Stimulated activated CD4-positive, alpha-beta T cell treated with anti-CD3 and anti-CD28 coated beads, Interleukin-12 subunit alpha, Interleukin-12 subunit beta, amount 100 ng/mL, for 4 hours (primary cell): ENCODE measurements around the gene CNPY1.

Source experiments
- DNase-seq: peaks from one replicate; pipeline ENCODE4 v3.0.0-alpha.2; 2020

The CNPY1 gene

DNA sequence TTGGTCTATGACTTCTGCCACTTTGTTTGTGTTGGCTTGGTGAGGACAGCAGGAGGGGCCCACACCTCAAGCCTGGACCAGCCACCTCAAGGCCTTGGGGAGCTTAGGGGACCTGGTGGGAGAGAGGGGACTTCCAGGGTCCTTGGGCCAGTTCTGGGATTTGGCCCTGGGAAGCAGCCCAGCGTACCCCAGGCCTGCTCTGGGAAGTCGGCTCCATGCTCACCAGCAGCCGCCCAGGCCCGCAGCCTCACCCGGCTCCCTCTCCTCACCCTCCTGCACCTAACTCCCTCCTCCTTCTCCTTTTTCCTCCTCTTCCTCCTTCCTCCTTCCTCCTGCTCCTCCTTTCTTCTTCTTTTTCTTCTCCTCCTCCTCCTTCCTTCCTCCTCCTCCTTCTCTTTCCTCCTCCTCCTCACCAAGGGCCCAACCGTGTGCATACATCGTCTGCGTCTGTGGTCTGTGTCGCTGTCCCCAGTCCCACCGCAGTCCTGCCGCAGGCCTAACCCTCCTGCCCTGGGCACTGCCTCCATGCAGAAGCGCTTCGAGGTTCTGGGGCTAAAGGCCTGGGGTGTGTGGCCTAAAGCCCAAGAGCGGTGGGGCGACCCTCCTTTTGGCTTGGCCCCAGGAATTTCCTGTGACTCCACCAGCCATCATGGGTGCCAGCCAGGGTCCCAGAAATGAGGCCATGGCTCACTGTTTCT, 83.1 kb downstream of the CNPY1 start:
- DNase-seq = no peak

DNA sequence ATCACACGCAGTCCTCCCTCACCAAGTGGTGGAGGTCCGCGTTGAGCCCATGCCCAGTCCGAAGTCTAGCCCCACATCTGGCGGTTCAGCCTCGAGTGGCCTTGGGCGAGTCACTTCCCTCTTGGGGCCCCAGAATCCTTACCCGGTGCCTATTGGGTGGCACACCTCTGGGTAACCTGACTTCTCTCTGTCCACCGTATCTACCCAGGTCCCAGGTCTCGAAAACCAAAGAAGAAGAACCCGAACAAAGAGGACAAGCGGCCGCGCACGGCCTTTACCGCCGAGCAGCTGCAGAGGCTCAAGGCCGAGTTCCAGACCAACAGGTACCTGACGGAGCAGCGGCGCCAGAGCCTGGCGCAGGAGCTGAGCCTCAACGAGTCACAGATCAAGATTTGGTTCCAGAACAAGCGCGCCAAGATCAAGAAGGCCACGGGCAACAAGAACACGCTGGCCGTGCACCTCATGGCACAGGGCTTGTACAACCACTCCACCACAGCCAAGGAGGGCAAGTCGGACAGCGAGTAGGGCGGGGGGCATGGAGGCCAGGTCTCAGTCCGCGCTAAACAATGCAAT, 84.1 kb downstream of the CNPY1 start:
- DNase-seq = no peak

DNA sequence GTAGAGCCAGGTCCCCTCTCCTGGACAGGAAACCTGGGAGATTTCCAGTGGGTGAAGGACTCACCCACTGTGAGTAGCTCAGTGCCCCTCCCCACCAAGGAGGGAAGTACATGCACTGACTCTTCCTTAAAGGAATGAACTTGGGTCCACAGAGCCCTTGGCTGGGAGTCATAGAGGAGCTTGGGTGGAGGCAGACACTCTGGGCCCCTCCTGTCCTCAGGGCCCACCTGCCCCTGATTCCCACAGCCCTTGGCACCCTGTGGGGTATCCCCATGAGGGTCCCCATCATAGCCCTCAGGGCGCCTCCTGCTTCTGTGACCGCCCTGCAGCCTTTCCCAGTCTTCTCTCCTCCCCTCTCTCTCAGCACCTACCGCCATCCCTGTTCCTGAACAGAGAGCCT, 84.7 kb downstream of the CNPY1 start:
- no peak for DNase-seq

DNA sequence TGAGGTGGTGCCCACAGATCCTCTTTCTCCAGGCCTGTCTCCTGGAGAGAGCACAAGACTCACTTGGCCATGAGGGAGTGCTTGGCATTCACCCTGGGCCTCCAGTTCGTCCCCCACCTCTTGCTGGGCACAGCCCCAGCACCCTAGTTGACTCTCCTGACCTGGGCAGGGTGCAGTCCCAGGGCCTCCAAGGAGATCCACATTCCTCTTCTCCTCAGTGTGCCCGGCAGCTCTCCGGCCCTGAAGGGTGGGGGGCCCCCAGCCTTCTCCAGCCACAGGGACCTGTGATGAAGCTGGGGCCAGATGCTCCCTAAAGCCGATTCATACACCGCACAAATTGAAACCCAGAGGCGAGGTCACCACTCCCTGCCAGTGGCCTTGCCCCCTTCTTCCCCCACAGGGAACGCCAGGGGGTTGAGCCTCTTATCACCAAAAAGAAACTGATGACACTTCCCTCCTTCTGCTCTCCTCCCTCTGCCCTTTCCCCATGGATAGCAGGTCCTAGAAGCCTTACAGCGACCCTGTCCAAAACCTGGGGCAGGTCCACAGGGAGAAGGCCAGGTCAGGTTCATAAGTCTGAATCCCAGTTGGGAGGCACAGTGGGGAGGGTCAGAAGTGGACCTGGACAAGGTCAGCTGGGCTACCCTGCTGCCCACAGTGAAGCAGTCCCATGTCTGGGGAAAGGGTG, 85.3 kb downstream of the CNPY1 start:
- DNase-seq = no peak

DNA sequence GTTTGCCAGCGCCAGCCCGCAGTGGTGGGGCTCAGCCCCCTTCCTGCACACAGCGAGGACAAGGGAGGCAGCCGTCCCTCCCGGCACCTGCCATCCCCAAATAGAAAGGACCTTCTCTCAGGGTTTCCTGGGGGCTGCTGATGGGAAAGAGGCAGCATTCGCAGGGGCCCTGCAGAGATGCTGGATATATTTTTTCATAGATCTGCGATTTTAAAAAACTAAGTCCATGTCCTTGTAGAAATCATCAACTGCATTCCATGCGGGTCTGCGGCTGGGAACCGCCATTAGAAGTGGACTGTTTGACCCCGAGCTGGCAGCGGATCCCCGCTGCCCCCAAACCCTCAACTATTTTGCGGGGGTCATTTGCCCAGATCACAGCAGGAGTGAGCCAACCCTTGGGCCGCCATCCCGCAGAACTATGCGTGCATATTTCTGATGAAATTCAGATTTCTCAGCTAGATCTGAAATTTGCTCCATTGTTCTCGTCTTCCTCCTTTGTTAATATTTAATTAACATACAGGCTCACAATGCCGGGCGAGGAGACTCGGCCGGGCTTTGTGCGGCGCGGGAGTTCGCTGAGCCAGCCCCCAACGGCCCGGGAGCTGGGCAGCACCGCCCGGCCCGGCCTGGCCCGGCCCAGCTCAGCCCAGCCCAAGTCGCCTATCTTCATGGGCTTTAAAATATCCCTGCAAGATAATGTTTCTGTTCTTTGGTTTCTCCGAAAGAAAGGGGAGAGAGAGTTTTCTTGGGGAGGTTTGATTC, 86.5 kb downstream of the CNPY1 start:
- DNase-seq = no peak

DNA sequence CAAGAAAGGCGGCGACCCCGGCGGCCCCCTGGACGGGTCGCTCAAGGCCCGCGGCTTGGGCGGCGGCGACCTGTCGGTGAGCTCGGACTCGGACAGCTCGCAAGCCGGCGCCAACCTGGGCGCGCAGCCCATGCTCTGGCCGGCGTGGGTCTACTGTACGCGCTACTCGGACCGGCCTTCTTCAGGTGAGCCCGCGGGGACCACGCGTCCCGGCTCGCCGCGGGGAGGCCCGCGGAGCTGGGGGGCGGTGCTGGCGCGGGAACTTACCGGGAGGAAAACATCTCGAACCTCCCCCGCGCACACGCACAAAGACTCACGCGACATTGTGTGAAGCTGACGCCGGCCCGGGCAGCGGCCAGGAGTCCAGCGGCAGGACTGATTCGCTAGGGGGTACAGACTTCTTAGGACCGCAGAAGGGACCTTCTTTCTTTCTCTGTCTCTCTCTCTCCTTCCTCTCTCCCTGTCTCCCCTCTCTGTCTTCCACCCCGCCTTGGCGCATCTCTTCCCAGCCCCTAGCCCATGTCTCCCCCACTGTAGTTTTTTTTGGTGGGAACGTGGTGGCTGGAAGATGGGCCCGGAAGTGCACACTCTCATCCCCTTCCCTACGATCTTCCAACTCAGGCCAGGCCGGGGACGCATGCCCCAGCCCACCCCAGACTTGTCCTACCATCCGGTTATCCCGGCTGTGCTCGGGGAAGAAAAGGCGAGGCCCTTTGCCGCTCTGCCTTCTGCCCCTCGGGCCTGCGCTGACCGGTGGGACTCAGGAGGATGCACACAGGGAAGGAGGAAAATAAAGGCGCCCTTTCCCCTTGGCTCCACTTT, 87.3 kb downstream of the CNPY1 start:
- no peak for DNase-seq

DNA sequence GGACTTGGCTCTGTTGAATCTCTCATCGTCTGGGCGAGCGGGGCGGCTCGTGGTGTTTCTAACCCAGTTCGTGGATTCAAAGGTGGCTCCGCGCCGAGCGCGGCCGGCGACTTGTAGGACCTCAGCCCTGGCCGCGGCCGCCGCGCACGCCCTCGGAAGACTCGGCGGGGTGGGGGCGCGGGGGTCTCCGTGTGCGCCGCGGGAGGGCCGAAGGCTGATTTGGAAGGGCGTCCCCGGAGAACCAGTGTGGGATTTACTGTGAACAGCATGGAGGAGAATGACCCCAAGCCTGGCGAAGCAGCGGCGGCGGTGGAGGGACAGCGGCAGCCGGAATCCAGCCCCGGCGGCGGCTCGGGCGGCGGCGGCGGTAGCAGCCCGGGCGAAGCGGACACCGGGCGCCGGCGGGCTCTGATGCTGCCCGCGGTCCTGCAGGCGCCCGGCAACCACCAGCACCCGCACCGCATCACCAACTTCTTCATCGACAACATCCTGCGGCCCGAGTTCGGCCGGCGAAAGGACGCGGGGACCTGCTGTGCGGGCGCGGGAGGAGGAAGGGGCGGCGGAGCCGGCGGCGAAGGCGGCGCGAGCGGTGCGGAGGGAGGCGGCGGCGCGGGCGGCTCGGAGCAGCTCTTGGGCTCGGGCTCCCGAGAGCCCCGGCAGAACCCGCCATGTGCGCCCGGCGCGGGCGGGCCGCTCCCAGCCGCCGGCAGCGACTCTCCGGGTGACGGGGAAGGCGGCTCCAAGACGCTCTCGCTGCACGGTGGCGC, 88.1 kb downstream of the CNPY1 start, which contains the start of gene EN2:
TSS of gene EN2 (plus strand) at position 19 of the 767 bp plus-strand sequence. CDS start at position 268, 249 bp downstream.
- no peak for DNase-seq

DNA sequence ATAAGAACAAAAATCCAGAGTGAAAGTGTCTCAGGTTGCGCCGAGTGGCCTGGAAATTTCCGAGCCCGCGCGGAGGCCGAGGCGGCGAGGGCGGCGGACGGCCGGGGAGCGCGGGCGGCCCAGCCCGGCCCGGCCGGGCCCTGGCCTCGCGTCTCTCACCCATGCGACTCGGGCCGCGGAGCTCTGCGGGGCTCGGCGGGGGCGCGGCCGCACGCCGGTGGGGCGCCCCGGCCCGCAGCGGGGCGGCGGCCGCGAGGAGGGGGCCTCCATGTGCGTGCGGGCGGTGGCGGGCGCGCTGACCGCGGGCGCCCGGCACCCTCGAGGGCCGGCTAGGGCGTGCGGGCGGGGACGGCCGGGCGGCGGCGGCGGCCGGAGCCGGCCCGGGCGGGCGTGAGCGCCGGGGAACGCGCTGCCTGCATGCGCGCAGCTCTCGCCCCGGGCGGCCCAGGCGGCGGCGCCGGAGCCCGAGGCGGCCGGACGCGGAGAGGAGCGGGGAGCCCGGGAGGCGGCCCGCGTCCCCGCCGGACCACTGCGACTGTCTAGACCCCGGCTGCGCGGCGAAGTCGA, 88.7 kb downstream of the CNPY1 start:
- no peak for DNase-seq

DNA sequence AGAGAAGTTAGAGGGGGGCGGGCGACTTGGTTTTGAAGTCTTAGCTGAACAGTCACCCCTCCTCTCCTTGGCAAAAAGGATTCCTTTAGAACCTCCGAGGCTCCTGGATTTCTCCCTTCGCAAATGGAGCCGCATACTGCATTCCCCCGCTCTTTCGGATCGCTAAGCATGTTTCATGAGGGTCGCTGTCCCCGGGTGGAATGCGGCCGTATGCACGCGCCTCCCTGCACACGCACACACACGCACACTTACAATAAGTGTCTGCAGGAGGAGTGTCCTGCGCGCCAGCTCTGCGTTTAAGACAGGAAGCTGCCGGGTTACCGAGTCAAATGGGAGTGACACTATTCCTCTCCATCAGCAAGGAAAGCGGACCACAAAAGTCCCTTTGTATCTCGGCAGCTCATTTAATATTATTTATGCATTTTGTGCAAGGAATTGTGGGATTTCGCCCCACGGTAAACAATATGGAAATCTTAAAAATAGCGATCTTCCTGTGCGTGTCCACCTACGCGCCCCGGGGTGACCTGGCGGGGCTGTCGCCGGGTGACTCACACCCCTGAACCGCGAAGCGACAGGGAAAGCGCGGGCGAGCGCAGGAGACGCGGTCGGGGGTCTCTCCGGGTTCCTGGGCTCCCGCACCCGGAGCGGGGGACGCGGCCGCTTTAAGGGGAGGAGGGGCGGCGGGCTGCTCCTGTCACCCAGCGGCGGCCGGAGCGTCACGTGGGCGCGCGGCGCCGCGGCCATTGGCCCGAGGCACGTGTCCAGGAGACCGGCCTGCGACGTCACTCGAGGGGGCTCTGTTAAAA, 89.4 kb downstream of the CNPY1 start:
- peak; percentile 17 for DNase-seq

DNA sequence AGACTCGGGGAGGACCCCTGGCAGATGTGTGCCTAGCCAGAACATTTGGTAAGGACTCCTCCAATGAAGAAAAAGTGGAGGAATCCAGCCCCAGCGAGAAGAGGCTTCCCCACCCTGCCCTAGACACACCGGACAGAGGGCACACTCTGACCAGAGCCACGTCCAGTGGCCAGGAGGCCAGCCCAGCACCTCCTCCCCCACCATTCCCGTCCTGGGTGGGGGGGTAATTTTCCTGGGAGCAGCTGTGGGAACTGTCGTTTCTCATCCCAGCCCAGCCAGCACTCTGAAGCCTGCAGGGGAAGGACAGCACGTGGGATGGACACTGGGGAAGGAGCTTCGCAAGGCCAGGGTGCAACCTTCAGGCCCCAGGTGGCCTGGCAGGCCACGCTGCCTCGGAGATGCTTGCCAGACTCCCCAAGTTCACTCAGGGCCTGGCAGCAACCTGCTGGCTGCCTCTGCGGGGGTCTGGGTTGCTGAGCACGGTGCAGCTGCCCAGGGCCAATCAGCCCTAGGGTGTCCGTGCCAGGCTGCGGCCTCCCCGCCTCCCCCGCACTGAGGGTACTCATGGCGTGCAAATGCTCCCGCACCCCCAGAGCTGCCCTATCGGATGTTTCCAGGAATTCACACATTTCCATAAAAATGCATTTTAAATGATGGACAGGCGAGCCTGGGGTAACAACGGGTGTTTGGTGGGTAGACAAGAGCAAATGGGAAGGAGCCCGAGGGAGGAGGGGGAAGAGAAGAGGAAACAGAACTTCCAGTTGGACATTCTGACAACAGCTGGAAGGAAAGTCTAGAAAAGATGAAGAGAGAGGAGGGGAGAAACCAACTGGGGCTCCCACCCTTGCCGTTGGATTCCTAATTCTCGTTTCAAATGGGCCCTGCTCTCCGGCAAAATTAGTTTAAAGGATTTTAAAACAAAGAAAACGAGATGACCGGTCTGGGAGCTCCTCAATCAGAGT, 90.3 kb downstream of the CNPY1 start:
- DNase-seq = no peak

DNA sequence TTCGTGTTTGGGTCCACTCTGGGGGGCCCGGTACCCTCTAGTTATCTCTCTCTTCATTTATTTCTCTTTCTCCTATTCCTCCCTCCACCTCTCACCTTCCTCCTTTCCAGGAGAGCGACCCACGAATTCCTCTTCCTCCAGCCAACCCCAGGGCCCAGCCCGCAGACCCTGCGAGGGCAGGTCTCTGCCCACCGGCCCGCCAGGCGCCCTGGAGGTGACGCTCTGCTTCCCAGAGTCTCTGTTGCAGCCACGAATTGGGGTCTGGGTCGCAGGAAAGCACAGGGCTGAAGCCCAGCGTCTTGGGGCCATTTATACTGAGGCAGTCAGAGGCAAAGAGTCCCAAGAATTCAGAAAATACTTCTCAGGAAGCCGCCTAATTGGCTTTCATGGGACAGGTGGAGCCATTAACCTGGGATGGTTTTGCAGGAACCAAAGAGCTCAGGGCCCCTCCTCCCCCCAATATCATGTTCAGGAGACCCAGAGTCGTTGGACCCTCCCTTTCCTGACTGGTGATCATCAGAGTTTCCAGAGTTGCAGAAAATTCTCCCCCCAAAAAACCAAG, 91.1 kb downstream of the CNPY1 start:
- no peak for DNase-seq

DNA sequence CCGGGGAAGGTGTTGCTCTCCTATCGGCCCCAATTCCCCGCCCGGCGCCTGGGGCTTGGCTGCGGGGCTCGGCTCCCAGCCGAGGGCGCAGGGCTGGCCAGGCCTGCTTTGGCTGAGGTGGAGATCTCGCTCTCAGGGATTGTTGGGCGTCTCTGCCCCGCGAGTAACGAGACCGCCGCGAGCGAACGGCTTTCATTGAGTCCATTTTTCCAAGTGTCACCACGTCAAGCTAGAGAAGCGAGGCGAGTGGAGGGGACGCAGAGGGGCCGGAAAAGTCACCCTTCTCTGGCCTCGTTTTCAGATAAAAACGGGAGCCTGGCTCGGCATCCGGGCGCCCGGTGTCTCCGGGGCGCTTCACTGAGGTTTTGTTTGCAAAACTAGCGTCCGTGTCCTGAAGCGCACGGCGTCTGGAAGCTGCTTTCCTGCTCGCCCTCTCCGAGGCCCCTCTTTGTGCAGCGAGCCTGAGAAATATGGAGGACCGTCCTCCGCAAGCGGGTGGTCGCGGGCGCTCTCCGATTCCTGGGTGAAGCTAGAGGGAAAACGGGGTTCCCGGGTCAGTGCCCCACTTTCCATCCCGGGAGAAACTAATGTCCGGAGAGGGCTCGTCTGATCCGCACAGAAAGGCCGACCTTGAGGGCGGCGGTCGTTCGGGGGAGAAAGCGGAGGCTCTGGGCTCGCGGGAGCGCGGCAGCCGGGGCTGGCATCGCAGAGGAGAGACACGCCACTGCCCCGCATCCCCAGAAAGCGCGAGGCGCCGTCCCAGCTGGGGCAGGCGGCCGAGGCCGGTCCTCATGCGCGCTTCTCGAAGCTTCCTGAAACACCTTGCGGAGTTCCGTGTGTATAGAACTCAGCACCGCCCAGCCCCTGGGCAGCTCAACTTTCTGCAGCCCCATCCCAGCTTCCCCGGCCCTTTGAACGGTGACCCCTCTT, 91.9 kb downstream of the CNPY1 start:
- no peak for DNase-seq

DNA sequence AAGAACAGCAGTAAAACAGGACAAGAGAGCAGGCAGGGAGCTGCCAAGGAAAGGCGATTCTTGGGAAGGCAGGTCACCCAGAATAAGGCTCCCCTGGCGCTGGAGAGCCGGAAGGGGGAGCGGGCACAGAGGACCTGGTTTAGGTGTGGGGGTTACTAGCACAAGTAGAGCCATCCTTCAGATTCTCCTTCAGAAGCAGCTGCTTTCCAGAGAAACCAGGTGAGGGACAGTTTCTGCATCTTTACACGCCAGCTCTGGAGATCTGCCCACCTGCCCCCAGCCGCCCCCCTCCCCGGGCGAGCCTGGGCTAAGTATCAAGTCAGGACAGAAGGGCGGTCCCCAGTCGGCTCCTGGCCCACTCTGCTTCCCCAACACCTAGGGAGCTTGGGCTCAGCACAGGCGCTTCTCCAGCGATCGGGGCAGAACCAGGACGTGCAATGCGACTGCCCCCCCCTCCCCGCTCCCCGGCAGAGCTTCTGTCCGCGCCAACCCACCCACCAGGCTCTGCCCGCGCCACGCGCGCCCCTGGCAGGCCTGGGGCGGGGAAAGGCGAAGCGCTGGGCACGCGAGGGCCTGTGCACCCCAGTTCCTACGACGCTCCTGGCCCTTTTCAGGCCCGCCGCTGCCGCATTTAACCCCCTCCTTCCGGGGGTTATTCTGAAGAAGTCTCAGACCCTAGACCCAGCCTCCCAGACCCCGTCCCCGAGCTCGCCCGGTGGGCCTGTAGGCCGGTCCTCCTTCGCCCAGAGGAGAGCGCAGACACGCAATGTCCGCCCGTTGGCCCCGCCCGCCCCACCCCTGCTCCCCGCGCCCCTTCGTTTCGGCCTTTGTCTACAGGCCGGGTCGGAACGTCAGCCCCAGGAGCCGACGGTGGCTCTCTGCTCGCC, 92.8 kb downstream of the CNPY1 start:
- DNase-seq = no peak

DNA sequence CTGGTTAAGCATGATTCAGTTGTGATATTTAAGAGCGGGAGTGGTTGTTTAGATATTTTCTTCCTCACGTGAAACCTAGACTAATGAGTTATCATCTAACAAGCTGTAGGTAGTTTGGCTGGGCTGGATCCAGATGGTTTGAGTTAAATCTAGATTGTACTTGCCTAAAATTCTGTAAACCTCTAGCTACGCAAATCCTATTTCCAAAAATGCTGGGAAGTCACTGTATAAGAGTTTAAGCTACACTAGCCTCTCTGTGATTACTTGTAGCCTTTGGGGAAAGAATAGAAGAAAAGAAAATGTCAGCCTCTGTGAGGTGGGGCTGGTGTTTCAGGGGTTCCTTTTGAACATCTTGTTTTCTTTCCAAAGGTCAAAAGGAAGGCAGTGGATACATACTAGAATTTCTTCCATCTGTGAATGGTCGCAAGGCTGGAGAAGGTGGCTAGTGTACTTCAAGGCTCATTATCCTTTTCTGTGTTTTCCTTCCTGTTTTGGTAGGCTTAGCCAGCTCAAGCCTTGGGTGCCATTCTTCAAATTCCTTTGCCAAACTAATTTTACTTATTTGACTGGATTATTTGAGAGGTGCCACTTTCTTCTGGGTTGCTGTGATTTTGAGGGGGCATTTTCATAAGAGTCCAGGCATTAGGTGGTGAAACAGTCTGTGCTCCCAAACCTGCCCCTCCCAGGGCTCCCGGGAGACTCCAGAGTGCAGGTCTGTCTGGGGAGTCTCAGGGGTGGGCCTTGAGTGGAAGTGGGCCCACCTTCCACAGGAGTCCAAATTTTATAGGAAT, 93.7 kb downstream of the CNPY1 start:
- DNase-seq = no peak

DNA sequence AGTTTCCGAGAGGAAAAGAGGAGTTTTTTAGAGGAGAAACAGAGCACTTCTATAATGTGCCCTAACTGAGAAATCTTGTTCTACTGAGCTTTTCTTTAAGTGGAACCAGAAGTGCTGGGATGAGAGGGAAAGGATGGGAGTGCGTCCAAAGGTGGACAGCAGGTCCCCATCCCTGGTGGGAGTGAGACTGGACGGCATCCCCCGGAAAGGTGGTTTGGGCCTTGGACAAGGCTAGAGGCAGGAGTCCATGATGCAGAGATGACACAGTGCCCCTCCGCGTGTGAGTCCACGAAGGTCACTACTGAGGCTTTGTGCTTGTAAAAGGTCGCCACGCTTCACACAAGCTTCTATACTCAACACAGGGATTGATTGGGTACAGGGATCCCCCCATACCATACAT, 94.5 kb downstream of the CNPY1 start:
- DNase-seq = no peak
